Stimulated activated CD8-positive, alpha-beta memory T cell treated with anti-CD3 and anti-CD28 coated beads, Interleukin-4, amount 100 ng/mL, for 4 hours (primary cell): ENCODE measurements around the gene WWOX.
"Not testable (repeated sequence)": the region's sequence is repeated elsewhere in the genome, so short reads cannot be mapped to it uniquely, and the experiment has no call there.

Experiments used
- DNase-seq, 2 donors: peaks; one replicate each; pipeline ENCODE4 v3.0.0-alpha.2; 2020; ENCODE audit warnings: low read depth in 2 of 2, low spot score in 1 of 2

WWOX gene

GRCh38 chr16:78514888-78515287 is 415.4 kb downstream of the WWOX start:
- not testable (repeated sequence) for DNase-seq

DNA sequence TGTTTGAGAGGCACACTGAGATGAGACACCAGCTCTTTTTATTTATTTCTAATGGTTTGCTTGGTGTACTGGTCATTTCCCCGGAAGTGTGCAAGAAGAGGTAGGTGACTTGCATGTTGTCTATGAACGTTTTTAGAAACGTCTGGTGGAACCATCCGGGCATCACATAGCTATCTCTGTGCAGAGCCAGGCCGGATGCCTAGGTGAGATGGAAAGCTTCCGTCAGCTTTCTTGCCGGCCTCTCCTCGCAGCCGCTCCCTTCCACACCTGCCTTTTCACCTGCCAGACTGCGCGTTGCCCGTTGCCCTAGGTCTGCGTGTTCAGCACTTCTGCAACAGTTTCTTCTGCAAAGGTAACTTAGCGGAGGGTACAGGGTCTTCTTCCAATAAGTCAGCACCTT is 416.0 kb downstream of the WWOX start:
- no peak for DNase-seq

- no peak for DNase-seq
These were observed 416.7 kb downstream of the WWOX start for GRCh38 chr16:78516006-78516736.

- no peak for DNase-seq
These were observed 420.4 kb downstream of the WWOX start for GRCh38 chr16:78519896-78520295.

DNA sequence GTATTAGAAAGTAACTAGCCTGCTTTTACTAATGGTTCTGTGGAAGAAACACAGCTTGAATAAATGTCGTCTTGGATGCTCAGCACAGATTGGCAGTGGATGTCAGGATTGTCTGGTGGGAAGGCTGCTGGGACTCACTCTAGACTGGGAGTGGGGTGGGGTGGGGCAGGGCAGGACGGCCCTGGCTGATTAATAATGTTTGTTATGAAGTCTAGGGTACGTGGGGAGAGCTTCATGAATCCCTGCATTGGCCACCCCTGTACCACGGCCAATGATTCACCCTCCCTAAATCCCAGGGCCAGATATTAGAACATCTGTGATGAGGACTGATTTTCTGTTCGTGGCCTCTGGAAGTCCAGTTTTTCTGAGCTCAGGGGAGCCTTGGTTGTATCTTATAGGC is 421.0 kb downstream of the WWOX start:
- DNase-seq = no peak

- DNase-seq = no peak
These were observed 422.9 kb downstream of the WWOX start for GRCh38 chr16:78522327-78522726.

DNA sequence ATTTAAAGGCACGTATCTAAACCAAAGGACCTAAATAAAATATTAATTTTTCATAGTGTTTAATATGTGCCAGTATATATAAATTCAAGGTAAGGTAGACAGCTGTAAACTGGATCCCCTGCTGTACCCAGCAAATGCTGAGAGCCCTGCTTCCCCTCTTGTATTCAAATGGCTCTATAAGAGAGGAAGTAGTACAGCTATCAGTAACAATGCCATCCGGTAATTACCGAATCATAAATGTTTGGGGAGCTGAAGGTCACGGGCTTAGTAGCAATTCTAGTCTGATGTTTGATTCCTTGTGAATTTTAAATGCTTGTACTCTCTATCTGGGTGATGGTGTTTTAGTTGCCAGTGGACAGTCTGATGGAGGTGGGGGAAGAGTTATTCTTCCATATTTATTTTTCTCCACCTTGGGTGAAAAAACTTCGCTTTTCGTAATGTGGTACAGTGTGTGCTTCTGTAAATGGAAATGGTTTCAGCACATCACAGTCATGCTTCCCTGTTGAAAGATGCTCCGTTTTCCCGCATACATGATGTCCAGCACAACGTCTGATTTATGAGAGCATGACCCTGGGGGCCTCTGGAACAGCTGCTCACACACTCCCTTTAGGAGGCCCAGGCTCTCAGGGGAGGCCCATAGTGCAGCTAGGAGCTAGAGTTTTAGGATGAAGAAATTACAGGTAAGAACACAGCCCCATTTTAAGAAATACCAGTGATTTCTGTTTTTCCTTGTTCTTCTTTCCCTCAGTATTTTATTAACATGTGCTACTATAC is 423.9 kb downstream of the WWOX start:
- no peak for DNase-seq

- no peak for DNase-seq
These were observed 424.7 kb downstream of the WWOX start for GRCh38 chr16:78524066-78524595.

GRCh38 chr16:78528265-78528664 is 428.8 kb downstream of the WWOX start:
- no peak for DNase-seq

DNA sequence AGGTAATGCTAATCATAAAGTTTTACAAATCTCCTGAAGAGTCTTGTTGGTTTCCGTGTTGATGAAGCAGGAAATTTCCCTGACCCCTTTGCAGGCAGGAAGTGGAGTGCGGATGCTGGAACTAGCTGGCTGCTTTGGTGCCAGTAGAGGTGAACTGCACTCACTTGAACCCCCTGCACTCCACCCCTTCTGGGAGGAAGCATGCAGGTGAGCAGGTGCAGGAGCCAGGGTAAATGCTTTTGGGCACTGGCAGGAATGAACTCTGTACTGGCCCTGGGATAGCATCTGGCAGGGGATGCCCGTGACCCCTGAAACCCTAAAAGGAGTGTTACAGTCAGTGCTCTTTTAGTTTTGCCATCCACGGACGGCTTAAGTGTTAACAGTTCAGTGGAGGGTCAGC is 430.4 kb downstream of the WWOX start:
- DNase-seq = no peak

- DNase-seq = no peak
These were observed 430.8 kb downstream of the WWOX start for GRCh38 chr16:78530283-78530682.

GRCh38 chr16:78535098-78535497 is 435.6 kb downstream of the WWOX start:
- DNase-seq = no peak

DNA sequence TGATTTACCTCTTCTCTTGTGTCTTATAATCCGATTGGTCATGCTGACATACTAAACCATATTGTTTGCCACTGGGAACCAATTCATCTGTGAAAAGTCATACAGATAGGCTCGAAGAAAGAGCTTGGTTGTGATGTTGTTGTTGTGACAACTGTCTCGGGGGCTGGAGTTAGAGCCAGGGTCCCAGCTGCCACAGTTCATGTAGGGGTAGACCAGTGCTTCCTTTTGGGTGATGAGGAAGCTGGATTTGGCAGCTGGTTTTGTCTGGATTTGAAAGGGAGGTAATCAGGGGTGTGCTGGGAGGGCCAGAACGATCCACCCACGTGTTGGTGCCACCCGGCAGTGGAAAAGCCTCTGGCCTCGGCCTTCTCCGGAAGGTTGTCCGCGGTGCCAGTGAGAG is 438.1 kb downstream of the WWOX start:
- DNase-seq = no peak

DNA sequence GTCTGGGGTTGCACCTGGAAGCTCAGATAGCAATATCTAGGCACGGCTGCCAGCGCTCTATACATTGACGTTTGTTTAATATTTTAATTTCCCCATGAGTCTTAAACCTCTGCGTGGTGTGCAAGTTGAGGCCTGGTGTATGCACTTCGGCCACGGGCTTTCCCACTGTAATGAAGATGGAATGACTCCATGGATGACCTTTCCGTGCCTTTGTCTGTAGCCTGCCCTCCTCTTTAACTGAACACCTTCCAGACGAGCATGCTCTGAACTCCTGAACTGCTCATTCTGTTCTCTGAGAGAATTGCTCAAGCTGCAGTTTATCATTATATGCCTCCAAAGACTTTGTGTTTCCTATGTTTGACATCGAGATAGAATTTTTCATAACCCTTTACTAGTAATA is 438.8 kb downstream of the WWOX start:
- DNase-seq = no peak

- no peak for DNase-seq
These were observed 439.5 kb downstream of the WWOX start for GRCh38 chr16:78538919-78539318.

DNA sequence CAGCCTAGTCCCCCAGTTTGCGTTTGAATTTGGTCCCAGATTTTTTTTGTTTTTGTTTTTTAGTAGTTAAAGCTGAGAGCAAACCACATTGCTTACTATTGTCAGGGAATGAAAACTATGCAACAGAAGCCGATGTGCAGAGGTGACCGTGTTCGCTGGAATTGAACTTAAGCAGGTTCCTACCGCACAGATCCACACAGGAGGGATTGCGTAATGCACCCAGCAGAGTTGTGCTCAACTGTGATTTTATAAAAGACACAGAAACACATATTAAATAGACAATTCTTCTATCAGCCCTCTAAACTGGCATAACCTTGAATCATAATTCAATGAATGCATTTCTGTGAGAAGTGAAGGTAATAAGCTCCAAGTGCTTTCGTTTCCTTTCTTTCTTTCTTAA is 443.0 kb downstream of the WWOX start:
- no peak for DNase-seq

GRCh38 chr16:78543023-78543422 is 443.6 kb downstream of the WWOX start:
- DNase-seq = no peak

DNA sequence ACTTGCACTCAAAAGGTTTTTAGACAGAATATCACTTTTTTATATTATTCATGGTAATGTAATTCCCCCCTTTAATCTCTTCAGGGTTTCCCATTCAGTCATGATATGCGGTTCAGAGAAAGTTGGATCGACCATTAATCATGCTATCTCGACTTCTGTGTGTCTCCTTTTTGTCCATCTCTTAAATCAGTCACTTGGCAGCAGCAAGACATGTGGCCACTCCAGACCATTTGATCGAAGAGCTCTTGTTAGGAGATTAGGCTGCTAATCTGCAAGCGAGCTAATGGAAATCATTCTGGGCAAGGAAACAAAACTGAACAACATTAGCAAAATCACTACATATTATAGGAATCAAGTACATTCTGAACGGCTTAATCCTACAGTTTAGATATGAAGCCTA is 449.9 kb downstream of the WWOX start:
- DNase-seq = no peak

GRCh38 chr16:78551487-78552085 is 452.1 kb downstream of the WWOX start:
- no peak for DNase-seq

DNA sequence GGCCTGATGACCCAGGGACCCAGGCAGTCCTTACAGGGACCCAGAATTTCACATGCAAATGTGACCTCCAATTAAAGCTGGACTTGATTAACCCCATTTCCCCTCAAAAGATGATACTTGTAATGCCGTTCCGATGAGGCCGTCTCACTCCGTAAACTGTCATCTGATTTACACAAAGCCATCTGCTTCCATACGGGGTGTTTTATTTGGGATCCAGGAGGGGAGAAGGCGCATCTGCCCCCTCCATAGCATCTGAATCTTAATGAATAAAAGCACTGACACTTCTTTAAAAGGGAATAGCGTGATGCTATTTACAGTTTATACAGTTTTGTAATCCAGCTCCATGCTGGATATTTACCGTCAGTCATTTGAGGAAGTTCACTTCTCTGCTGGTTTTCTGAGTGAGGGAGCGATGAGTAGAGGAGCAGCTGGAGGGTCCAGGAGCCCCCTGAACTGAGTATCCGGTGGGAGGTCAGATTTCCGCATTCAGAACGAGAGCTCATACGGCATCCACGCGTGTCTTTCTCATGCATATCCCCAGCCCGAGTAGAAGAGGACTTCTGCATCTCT is 452.7 kb downstream of the WWOX start:
- no peak for DNase-seq

DNA sequence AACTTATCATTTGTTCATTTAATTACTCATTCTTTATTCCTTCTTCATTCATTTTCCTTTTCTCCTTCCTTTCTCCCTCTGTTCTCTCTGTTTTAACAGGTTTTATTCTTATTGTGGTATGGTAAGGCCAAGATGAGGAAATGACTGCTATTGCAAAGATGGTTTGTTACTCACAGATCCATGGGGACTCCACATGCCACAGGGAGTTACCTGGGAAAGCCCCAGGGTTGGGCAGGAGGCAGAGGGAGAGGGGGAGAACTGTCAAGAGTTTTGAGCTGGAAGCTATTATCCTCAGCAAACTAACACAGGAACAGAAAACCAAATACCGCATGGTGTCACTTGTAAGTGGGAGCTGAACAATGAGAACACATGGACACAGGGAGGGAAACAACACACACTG is 453.3 kb downstream of the WWOX start:
- DNase-seq = no peak
